Measurements from ENCODE around the gene PHLDA2.
"Not testable (repeated sequence)": the region's sequence is repeated elsewhere in the genome, so short reads cannot be mapped to it uniquely, and the experiment has no call there.

Gene PHLDA2

GRCh38 chr11:2914455-2915195 lies 14.6 kb downstream of the PHLDA2 start:
- DNase-seq (ENCODE audit: low read depth, low spot score), result peak; percentile 39

DNA sequence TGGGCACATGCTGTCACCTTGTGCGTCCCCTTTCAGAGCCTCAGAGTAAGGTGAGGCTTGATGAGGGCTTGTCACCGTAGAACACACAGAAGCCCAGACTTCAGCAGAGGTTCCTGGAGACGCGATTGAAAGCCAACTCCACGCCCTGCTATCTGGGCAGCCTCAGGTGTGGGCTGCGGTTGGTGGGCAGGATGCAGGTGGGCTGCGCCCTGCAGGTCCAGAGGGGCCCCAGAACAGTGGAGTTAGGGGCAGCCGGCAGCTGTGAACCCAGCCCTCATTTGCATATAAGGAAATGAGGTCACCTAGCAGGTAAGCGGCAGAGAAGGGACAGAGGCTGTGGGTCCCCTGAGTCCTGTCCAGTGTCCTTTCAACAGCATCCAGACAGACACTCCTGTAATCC lies 15.4 kb downstream of the PHLDA2 start:
- no peak for DNase-seq (ENCODE audit: low read depth, low spot score)

DNA sequence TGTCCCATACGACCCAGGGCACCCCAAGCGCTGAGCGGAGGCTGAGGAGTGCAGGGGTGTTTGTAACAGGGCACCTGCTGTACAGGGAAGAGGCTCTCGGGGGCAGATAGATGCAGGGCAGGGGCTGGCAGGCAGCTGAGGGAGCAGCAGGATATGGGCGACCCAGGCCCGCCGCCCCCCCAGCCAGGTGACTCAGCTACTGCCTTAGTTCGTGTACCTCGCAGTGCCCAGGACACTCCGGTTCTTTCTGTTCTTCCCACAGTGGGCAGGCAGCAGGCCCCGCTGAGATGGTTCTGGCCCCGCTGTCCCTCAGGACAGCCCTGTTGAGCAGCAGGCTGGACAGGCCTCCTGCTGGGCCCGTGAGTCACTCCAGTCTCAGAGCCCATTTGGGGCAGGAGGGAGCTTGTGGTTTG lies 16.2 kb downstream of the PHLDA2 start:
- DNase-seq (ENCODE audit: low read depth, low spot score), result peak; percentile 74

GRCh38 chr11:2912498-2912897 lies 16.7 kb downstream of the PHLDA2 start:
- DNase-seq (ENCODE audit: low read depth, low spot score), result peak; percentile 94

GRCh38 chr11:2911785-2912391 lies 17.3 kb downstream of the PHLDA2 start:
- no peak for DNase-seq (ENCODE audit: low read depth, low spot score)

DNA sequence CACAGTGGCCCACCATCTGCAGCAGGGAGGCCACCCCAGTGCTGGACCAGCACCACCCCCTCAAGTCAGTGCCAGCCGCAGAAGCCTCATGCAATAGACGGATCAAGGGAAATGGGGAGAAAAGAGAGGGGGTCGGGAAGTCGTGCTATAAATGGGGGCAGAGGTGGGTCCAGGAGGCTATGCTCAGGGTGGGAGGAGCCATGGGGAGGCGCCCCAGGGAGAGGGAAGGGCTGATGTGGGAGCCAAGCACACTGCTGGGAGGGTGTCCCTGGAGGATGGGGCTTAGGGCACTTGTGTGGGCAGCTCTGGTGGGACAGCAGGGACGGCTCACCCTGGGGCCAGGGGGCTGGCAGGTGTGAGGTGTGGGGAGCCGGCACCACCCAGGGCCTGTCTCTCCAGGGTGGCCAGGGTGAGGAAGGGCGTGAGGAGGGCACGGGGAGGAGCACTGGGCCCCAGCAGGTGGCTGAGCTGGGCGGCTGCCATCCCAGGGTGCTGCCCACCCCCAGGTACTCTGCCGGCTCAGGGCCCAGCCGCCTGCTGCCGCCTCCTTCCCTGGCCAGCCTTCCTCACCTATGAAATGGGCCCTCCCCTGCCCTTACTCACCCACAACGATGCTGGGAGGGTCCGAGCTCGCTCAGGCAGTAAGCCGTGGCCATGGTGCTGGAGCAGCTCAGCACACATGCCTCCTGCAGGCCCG lies 18.0 kb downstream of the PHLDA2 start:
- no peak for DNase-seq (ENCODE audit: low read depth, low spot score)

DNA sequence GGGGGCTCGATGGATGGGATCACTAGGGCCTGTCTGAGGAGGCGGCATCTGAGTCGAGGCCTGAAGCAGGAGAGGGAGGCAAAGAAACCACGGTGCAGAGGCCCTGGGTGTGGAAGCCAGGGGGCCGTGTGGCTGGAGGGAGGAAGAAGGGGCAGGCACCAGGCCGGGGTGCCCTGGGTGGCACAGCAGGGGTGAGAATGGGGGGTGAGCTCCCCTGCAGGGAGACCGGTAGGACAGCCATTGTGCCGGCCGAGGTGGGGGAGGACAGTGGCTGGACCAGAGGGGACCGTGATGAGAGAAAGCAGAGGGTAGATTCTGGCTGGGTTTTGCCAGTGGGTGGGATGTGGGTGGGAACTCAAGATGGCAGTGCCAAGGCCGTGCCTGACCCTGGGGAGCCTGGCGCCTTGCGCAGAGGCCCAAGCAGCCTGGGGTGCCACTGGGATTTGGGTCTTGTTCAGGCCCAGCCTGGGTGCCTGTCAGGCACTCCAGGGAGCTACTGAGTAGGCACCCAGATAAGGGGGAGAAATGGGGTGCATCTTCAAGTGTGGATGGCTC lies 18.7 kb downstream of the PHLDA2 start:
- DNase-seq (ENCODE audit: low read depth, low spot score), result no peak

DNA sequence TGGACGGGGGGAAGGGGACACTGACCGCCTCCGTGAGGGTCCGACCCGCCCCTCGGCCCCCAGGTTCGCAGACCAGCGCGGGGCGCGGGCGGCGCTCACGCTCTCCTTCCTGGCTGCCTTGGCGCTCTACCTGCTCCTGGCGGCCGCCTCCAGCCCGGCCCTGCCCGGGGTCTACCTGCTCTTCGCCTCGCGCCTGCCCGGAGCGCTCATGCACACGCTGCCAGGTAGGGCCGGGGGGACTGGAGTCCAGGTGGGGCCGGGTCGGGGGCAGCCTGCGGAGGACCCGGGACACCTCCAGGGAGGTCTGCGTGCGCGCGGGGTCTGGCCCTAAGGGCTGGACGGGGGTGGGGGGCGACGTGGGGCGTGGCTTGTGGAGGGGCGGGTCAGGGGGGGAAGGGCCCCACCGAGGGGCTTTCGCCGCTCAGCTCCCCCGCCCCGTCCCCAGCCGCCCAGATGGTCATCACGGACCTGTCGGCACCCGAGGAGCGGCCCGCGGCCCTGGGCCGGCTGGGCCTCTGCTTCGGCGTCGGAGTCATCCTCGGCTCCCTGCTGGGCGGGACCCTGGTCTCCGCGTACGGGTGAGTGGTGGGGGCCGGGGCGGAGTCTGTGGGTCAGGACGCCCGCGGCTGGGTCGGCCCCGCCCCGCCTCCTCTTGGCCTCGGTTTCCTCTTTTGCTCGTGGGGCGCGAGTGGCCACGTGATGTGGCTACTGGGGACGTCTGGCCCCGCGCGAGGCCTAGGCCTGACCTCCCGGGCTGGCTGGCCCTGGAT lies 19.9 kb downstream of the PHLDA2 start:
- no peak for DNase-seq (ENCODE audit: low read depth, low spot score)

DNA sequence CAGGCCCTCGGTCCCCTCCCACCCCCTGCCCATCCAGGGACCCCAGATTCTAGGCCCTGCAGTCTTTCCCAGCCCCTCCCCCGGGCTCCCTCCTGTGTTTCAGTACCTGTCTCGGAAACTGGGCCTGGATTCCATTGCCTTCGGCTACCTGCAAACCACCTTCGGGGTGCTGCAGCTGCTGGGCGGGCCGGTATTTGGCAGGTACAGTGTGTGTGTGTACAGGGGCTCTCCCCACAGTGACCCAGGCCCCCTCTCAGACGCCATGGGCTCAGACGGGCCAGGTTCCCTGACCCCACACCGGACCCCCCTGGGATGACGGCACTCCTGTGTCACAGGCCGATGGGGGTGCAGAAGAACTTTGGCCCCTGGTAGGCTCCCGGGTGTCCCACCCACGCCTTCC lies 21.1 kb downstream of the PHLDA2 start:
- DNase-seq (ENCODE audit: low read depth, low spot score), result no peak

DNA sequence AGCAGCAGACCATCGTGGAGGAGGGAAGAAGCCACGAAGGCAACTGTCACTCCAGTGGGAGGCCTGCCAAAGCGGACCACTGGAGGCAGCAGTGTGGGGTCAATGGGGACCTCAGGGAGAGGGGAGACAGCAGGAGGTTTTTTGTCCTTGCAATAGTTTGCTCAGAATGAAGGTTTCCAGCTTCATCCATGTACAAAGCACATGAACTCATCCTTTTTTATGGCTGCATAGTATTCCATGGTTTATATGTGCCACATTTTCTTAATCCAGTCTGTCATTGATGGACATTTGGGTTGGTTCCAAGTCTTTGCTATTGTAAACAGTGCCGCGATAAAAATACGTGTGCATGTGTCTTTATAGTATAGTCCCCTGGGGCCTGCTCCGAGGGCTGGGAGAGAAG lies 23.9 kb downstream of the PHLDA2 start:
- DNase-seq (ENCODE audit: low read depth, low spot score), result not testable (repeated sequence)

- DNase-seq (ENCODE audit: low read depth, low spot score), result no peak
These were observed 24.8 kb downstream of the PHLDA2 start for GRCh38 chr11:2904153-2905052.

DNA sequence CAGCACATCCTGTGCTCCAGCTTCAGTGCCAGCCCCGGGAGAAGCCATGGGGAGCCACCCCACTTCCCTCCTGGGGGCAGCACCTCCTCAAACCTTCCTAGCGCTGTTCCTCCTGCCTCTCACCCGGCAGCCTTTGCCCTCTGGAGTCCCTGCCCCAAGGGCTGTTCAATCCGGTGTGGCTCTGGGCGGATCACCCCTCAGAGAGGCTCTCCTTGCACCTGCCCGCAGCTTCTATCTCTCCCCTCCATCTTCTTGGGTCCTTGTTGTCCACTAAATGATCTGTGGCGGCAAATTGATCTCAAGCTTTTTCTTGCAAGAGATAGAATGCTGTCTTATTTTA lies 25.6 kb downstream of the PHLDA2 start:
- DNase-seq (ENCODE audit: low read depth, low spot score), result no peak

DNA sequence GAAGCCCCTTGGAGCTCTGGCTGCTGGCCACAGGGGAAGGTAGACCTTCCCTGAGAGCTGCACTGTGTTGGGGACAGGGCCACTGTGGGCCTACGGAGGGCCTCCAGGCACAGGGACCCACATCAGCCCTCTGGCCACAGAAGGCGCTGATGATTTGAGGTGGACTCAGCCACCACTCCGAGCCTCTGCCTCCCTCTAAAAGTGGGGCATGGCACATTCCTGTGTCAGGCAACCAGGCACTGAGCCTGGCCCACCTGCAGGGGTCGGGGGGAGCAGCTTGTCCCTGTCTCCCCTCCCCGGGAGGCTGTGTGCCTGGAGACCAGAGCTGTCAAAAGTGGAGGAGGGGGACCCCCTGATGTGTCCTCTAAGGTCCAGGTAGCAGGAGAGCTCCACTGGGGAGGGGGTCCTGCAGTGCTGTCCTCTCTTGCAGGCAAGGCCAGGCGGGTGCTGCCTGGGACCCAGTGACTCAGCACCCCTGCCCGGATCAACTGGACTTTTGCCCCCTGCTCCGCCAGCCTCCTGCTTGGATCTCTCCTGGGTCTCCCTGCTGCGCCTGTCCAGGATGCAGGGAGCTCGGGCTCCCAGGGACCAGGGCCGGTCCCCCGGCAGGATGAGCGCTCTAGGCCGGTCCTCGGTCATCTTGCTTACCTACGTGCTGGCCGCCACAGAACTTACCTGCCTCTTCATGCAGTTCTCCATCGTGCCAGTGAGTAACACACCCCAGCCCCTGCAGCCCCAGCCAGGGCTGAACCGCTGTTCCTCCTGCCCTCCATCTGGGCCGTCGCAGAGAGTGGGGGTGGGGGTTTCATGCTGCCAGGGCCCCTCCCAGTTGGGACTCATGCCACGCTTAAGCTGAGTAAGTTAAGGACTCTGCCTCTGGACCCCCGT lies 26.2 kb downstream of the PHLDA2 start:
- DNase-seq (ENCODE audit: low read depth, low spot score), result no peak

GRCh38 chr11:2901854-2902783 lies 27.1 kb downstream of the PHLDA2 start:
- peak; percentile 94 for DNase-seq (ENCODE audit: low read depth, low spot score)

GRCh38 chr11:2901196-2901796 lies 27.9 kb downstream of the PHLDA2 start:
- no peak for DNase-seq (ENCODE audit: low read depth, low spot score)

DNA sequence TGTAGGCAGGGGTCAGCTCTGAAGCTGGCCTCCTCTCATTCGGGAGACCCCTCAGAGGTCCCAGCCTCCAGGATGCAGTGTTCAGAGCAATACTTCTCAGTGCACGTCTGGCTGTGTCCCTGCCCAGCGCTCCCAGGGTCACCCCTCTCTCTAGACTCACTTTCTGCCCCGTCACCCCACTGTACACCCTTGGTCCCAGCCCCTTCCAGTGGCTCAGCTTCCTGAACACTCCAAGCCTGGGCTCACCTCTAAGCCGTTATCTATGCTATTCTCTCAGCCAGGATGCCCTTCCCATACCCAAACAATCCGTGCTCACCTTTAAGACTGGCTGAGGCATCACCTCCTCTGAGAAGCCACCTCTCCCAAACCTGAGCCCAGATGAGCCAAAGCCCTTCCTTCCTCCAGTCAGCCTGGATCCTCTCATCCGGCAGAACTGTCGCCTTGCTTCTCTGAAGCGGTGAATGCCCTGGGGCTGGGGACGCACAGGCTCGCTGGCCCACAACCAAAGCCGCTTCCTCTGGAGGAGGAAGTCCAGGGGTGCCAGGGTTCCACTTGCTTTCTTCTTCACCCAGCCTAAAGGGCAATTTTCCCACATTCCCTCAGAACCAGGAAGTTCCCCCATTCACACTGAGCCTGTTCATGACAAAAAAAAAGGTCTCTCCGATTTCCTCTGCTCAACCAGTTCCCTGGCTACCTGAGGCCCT lies 30.0 kb downstream of the PHLDA2 start:
- DNase-seq (ENCODE audit: low read depth, low spot score), result no peak

DNA sequence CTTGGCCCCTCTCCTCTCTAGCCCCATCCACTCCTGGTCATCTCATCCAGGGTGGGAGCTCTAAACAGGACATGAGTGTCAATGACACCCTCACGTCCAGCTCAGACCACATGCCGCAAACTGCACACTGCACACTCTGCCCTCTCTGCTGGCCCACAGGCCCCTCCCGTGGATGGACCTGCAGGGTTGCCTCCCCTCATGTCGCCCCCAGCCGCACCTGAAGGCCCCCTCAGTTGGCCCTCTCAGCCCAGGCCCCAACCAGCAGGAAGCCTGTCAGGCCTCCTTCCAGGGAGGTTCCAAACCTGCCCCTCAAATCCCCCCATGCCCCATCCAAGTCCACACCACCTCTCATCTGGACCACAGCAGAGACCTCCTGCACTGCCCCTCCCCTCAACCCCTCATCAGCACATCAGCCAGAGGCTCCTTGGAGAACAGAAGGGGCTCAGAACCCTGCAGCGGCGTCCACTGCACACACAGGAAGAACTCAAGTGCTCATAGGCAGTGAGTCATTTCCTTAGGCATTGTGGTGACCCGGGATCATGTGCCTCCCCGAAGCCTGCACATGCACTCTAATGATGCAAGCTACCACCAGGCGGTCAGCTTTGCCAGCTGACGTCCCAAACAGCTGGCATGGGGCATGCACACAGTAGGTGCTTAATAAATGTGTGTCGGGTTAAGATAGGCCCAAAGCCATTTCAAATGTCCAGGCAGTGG lies 30.7 kb downstream of the PHLDA2 start:
- DNase-seq (ENCODE audit: low read depth, low spot score), result peak; percentile 83
